Central memory CD8-positive, alpha-beta T cell (primary cell): ENCODE measurements around the gene CLIC5.
A peak's percentile ranks its signal among the peaks of the same experiment; 100 is the strongest.

Experiments
- ATAC-seq: fragments of 150-1000 bp; cut with Tn5 transposase; replicated peaks from 2 replicates; pipeline ENCODE4 v1.10.0; 2022; ENCODE audit warnings: mild to moderate bottlenecking, moderate FRiP score, moderate number of reproducible peaks; ENCODE audit not compliant: poor library complexity, severe bottlenecking; ENCODE audit errors: extremely low read depth
- DNase-seq, 2 donors: peaks; one replicate each; pipeline ENCODE4 v3.0.0; 2021; ENCODE audit warnings: low spot score in 2 of 2
- H3K27ac Mint-ChIP-seq: one replicate; pipeline ENCODE4 v1.8.0; 2022; ENCODE audit warnings: low read depth, mild to moderate bottlenecking, moderate library complexity, mixed read lengths
- H3K27me3 Mint-ChIP-seq: one replicate; pipeline ENCODE4 v1.8.0; 2022; ENCODE audit warnings: mixed read lengths
- H3K36me3 Mint-ChIP-seq: one replicate; pipeline ENCODE4 v1.8.0; 2022; ENCODE audit warnings: mild to moderate bottlenecking, moderate library complexity, mixed read lengths; ENCODE audit not compliant: insufficient read depth
- H3K4me1 Mint-ChIP-seq: one replicate; pipeline ENCODE4 v1.8.0; 2022; ENCODE audit warnings: mixed read lengths
- H3K4me3 Mint-ChIP-seq: one replicate; pipeline ENCODE4 v1.8.0; 2022; ENCODE audit warnings: mild to moderate bottlenecking, moderate library complexity, mixed read lengths
- H3K9me3 Mint-ChIP-seq: one replicate; pipeline ENCODE4 v1.8.0; 2022; ENCODE audit warnings: mixed read lengths

The CLIC5 gene

DNA sequence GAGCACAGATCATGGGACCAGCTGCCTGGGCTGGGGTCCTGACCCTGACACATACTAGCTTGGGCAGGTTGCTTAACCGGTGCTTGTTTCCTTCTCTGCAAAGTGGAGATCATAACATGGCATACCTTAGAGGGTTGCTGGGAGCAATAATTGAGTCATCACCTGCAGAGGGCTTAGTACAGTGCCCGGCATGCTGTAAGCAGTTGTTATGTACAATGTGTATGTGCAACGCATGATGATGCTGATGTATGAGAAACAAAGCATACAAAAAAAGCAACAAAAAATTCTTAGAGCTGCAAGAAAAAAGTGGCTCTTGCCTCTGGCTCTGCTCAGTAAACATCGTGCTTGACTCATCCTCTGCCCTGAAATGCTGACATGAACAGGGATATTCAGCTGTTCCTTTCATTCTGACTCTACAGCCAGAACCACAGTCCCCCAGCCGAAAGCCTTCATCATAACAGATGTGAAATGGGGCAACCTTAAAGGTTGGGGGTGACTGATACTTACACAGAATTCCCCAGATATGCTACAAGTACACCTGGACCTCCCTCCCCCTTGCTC is 91.7 kb downstream of the CLIC5 start:
- H3K4me1 Mint-ChIP-seq = peaks cover 7% of the 10 kb centered on the region
- H3K27me3 Mint-ChIP-seq = no peaks in the 10 kb centered on the region
- no peak overlapping the region for H3K27ac Mint-ChIP-seq
- DNase-seq (no peak), ATAC-seq (peak; percentile 19)
- no peaks in the 10 kb centered on the region for H3K9me3 Mint-ChIP-seq
- H3K4me3 Mint-ChIP-seq = no peak overlapping the region
- peaks cover 5% of the 10 kb centered on the region for H3K36me3 Mint-ChIP-seq

- DNase-seq = peak; percentile 30 to 34
- no peak for ATAC-seq
- H3K9me3 Mint-ChIP-seq = no peaks in the 10 kb centered on the region
- H3K4me3 Mint-ChIP-seq = peak overlapping the region; percentile 5
- peak overlapping the region; percentile 69 for H3K27ac Mint-ChIP-seq
- H3K36me3 Mint-ChIP-seq = peaks cover 5% of the 10 kb centered on the region
- H3K27me3 Mint-ChIP-seq = no peaks in the 10 kb centered on the region
- peaks cover 7% of the 10 kb centered on the region for H3K4me1 Mint-ChIP-seq
These were observed 92.8 kb downstream of the CLIC5 start for GRCh38 chr6:45922728-45923351.

GRCh38 chr6:45921691-45922281 is 93.9 kb downstream of the CLIC5 start:
- Mint-ChIP-seq H3K27ac (no peak overlapping the region), H3K36me3 (peaks cover 5% of the 10 kb centered on the region), H3K9me3 (no peaks in the 10 kb centered on the region), H3K27me3 (no peaks in the 10 kb centered on the region), H3K4me1 (peaks cover 7% of the 10 kb centered on the region), H3K4me3 (no peak overlapping the region)
- no peak for ATAC-seq
- no peak for DNase-seq

- Mint-ChIP-seq H3K4me3 (no peak overlapping the region), H3K27me3 (no peaks in the 10 kb centered on the region), H3K9me3 (no peaks in the 10 kb centered on the region), H3K27ac (no peak overlapping the region), H3K36me3 (peaks cover 5% of the 10 kb centered on the region), H3K4me1 (peaks cover 7% of the 10 kb centered on the region)
- ATAC-seq = no peak
- no peak for DNase-seq
These were observed 94.7 kb downstream of the CLIC5 start for GRCh38 chr6:45920819-45921511.

- no peaks in the 10 kb centered on the region for H3K9me3 Mint-ChIP-seq
- no peak overlapping the region for H3K27ac Mint-ChIP-seq
- no peak for DNase-seq
- H3K4me3 Mint-ChIP-seq = no peak overlapping the region
- ATAC-seq = no peak
- peaks cover under 1% of the 10 kb centered on the region for H3K36me3 Mint-ChIP-seq
- H3K27me3 Mint-ChIP-seq = no peaks in the 10 kb centered on the region
- peaks cover 1% of the 10 kb centered on the region for H3K4me1 Mint-ChIP-seq
These were observed 98.2 kb downstream of the CLIC5 start for GRCh38 chr6:45917439-45917838.

- ATAC-seq (no peak), DNase-seq (no peak)
- H3K27me3 Mint-ChIP-seq = no peaks in the 10 kb centered on the region
- H3K4me1 Mint-ChIP-seq = no peaks in the 10 kb centered on the region
- H3K4me3 Mint-ChIP-seq = no peak overlapping the region
- H3K9me3 Mint-ChIP-seq = no peaks in the 10 kb centered on the region
- no peaks in the 10 kb centered on the region for H3K36me3 Mint-ChIP-seq
- no peak overlapping the region for H3K27ac Mint-ChIP-seq
These were observed 99.0 kb downstream of the CLIC5 start for GRCh38 chr6:45916692-45917091.

- DNase-seq = no peak
- no peak overlapping the region for H3K27ac Mint-ChIP-seq
- no peaks in the 10 kb centered on the region for H3K36me3 Mint-ChIP-seq
- H3K9me3 Mint-ChIP-seq = no peaks in the 10 kb centered on the region
- no peaks in the 10 kb centered on the region for H3K4me1 Mint-ChIP-seq
- H3K4me3 Mint-ChIP-seq = no peak overlapping the region
- no peak for ATAC-seq
- H3K27me3 Mint-ChIP-seq = no peaks in the 10 kb centered on the region
These were observed 99.7 kb downstream of the CLIC5 start for GRCh38 chr6:45915780-45916468.

DNA sequence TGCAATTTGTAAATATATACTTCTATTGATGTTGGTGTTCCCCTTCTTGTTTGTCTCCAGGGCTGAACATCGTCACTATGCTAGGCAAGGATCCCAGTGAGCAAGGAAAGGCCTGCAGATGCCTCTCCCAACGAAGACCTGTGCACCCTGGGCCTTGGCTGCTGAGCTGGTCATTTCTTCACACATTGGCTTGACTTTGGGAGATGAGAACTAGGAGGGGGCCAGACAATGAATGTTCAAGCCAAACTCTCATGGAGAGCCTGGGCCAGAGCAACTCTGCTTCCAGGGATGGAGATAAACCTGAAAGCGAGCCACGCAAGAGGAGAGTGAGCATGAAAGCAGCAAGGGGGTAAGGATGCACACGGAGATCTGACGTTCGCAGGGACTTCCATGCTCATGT is 104.0 kb downstream of the CLIC5 start:
- no peaks in the 10 kb centered on the region for H3K36me3 Mint-ChIP-seq
- H3K27ac Mint-ChIP-seq = no peak overlapping the region
- no peaks in the 10 kb centered on the region for H3K27me3 Mint-ChIP-seq

GRCh38 chr6:45903959-45904358 is 111.7 kb downstream of the CLIC5 start:
- H3K9me3 Mint-ChIP-seq = no peaks in the 10 kb centered on the region
- no peak overlapping the region for H3K4me3 Mint-ChIP-seq
- no peak overlapping the region for H3K27ac Mint-ChIP-seq
- no peaks in the 10 kb centered on the region for H3K36me3 Mint-ChIP-seq
- no peak for ATAC-seq
- no peak for DNase-seq
- no peaks in the 10 kb centered on the region for H3K27me3 Mint-ChIP-seq
- H3K4me1 Mint-ChIP-seq = no peaks in the 10 kb centered on the region

More for the DNA sequence above, 104.0 kb downstream of the CLIC5 start:
- Mint-ChIP-seq H3K4me1 (no peaks in the 10 kb centered on the region), H3K4me3 (no peak overlapping the region), H3K9me3 (no peaks in the 10 kb centered on the region)
- DNase-seq (no peak), ATAC-seq (no peak)

GRCh38 chr6:45902984-45903383 is 112.7 kb downstream of the CLIC5 start:
- no peak overlapping the region for H3K27ac Mint-ChIP-seq
- DNase-seq (no peak), ATAC-seq (no peak)
- H3K36me3 Mint-ChIP-seq = no peaks in the 10 kb centered on the region
- H3K27me3 Mint-ChIP-seq = no peaks in the 10 kb centered on the region
- H3K4me1 Mint-ChIP-seq = no peaks in the 10 kb centered on the region
- H3K4me3 Mint-ChIP-seq = no peak overlapping the region
- no peaks in the 10 kb centered on the region for H3K9me3 Mint-ChIP-seq

DNA sequence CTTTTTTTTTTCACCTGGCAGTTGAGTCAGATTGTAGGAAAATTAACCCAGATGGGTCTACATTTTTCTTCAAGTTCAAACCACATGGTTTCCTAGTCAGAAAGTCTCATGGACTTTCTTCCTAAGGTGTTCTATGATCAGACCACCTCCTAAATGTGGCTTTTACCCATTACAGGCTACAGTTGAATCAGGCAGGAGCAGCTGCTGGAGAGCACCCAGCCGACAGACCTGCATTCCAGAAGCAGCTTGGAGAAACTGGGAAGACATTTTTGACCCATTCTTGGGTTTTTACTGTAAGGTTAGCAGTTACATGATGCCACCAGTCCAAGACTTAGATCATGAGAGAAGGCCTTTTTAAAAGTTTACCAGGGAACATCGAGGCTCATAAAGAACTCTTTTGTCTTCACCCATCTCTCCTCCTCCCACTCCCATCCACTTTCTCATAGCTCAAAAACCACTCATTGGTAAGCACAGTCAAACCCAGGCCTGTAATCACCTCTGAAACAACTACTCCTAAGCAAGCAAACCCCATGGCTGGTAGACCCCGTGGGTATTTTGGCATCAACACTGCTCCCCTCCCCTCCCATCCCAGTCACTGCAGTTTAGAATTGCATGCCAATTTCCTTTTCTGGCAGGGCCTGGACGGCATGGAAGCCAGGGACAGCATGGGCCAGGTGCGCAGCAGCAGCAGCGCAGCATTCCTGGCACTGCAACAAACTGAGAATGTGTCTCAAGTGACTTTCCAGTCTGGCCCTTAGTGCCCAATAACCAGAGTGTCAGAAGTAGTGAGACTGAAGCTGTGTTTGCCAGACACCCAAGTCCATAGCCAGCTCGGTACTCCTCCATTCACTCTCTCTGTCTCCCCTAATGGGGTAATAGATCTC is 113.7 kb downstream of the CLIC5 start:
- ATAC-seq (no peak), DNase-seq (no peak)
- Mint-ChIP-seq H3K27me3 (no peaks in the 10 kb centered on the region), H3K4me3 (no peak overlapping the region), H3K27ac (no peak overlapping the region), H3K36me3 (no peaks in the 10 kb centered on the region), H3K4me1 (peaks cover 2% of the 10 kb centered on the region), H3K9me3 (no peaks in the 10 kb centered on the region)
